Loucy (cell line): ENCODE data around the gene SCARF1.

Source experiments
- H2AFZ ChIP-seq: fragments of 200-600 bp; sonication (generic); 2 replicates; pipeline ENCODE4 v1.6.0; 2016; ENCODE audit warnings: antibody characterized with exemption, mild to moderate bottlenecking, low read length, moderate library complexity
- H3F3A ChIP-seq: fragments of 200-600 bp; 2 replicates; pipeline ENCODE4 v1.6.0; 2016; ENCODE audit warnings: antibody characterized with exemption, low read depth, mild to moderate bottlenecking
- H3K27me3 ChIP-seq: fragments of 200-600 bp; sonication (generic); 2 replicates; pipeline ENCODE4 v1.6.1; 2014; ENCODE audit warnings: low read length, mild to moderate bottlenecking; ENCODE audit not compliant: insufficient read depth, poor library complexity, severe bottlenecking
- H3K36me3 ChIP-seq: fragments of 200-600 bp; sonication (generic); 2 replicates; pipeline ENCODE4 v1.6.1; 2016; ENCODE audit warnings: low read length; ENCODE audit not compliant: insufficient read depth
- H3K4me1 ChIP-seq: fragments of 200-600 bp; sonication (generic); 2 replicates; pipeline ENCODE4 v1.5.1; 2014; ENCODE audit warnings: low read length, mild to moderate bottlenecking; ENCODE audit not compliant: insufficient read depth, poor library complexity, severe bottlenecking
- H3K4me2 ChIP-seq: fragments of 200-600 bp; sonication (generic); 2 replicates; pipeline ENCODE4 v1.6.0; 2014; ENCODE audit warnings: antibody characterized with exemption, low read length, low read depth, mild to moderate bottlenecking; ENCODE audit not compliant: poor library complexity, severe bottlenecking
- H3K4me3 ChIP-seq: fragments of 200-600 bp; sonication (generic); 2 replicates; pipeline ENCODE4 v1.5.1; 2014; ENCODE audit warnings: low read length, mild to moderate bottlenecking, mixed read lengths; ENCODE audit not compliant: poor library complexity, severe bottlenecking
- H3K79me2 ChIP-seq: fragments of 200-600 bp; sonication (generic); 2 replicates; pipeline ENCODE4 v1.6.1; 2014; ENCODE audit warnings: low read length; ENCODE audit not compliant: insufficient read depth
- H3K9ac ChIP-seq: fragments of 200-600 bp; sonication (generic); 2 replicates; pipeline ENCODE4 v1.6.0; 2014; ENCODE audit warnings: mild to moderate bottlenecking, low read depth, low read length, moderate library complexity; ENCODE audit not compliant: poor library complexity, severe bottlenecking
- H3K9me2 ChIP-seq: fragments of 200-600 bp; sonication (generic); replicated peaks from 2 replicates; pipeline ENCODE4 v1.6.1; 2016; ENCODE audit warnings: low read depth, low read length, mixed read lengths
- H3K9me3 ChIP-seq: fragments of 200-600 bp; sonication (generic); 2 replicates; pipeline ENCODE4 v1.6.1; 2014; ENCODE audit warnings: mild to moderate bottlenecking, antibody characterized with exemption, low read length, low read depth; ENCODE audit not compliant: insufficient read depth
- H4K20me1 ChIP-seq: fragments of 200-600 bp; sonication (generic); 2 replicates; pipeline ENCODE4 v1.6.0; 2014; ENCODE audit warnings: antibody characterized with exemption, low read length, mild to moderate bottlenecking; ENCODE audit not compliant: insufficient read depth, poor library complexity, severe bottlenecking
- CTCF ChIP-seq: fragments of 200-600 bp; sonication (generic); conservative IDR thresholded peaks from 2 replicates; pipeline ENCODE4 v1.5.1; 2014; ENCODE audit warnings: mild to moderate bottlenecking, antibody characterized with exemption, low read length
- EZH2phosphoT487 ChIP-seq: fragments of 200-600 bp; IDR thresholded peaks from 2 replicates; pipeline ENCODE4 v1.6.1; 2018; ENCODE audit warnings: antibody characterized with exemption, mild to moderate bottlenecking, moderate library complexity, borderline replicate concordance

The SCARF1 gene

DNA sequence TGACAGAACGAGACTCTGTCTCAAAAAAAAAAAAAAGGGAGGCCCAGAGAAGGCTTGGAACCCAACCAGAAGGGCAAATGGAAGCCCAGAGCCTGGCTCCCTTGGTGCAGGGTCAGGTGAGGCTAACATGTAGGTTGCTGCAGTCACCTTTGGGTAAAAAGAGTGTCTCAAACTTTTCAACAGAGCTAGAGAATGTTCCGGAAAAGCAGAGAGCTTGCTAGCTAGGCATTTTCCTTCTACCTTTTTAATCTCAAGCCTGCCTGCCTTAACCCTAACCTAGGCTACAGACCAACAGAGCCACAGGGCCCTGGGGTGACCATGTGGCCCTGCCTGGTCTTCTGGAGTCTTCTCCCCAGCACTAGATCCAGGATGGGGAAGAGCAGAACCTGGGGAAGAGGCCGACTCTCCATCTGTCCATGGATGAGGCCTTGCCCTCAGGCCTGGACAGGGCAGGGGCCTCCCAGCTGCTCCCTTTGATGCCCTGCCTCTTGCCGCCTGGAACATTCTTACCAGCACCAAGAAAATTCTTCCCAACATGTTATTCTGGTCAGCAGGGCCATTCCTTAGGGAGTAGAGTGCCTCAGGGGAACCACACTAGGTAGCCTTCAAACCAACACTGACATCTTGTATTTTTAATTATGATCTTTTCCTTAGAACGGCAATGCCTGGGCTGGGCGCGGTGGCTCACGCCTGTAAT is 47.0 kb downstream of the SCARF1 start:
- H3K79me2 ChIP-seq = peaks cover 11% of the 10 kb centered on the region; the same call in 1 of the 2 replicates
- H3K4me3 ChIP-seq = no peak overlapping the region
- no peak overlapping the region for H3K4me2 ChIP-seq
- H3K36me3 ChIP-seq = peaks cover 6% of the 10 kb centered on the region; the same call in 1 of the 2 replicates
- no peaks in the 10 kb centered on the region for H4K20me1 ChIP-seq
- peaks cover 20% of the 10 kb centered on the region for H3K4me1 ChIP-seq
- no peaks in the 10 kb centered on the region for H3K9me2 ChIP-seq
- H3K27me3 ChIP-seq = no peaks in the 10 kb centered on the region
- H2AFZ ChIP-seq = no peak overlapping the region
- peaks cover 7% of the 10 kb centered on the region; the same call in 1 of the 2 replicates for H3F3A ChIP-seq
- TF ChIP-seq EZH2phosphoT487 = no peak
- no peak for TF ChIP-seq CTCF
- peaks cover 12% of the 10 kb centered on the region; the same call in 1 of the 2 replicates for H3K9me3 ChIP-seq
- no peak overlapping the region for H3K9ac ChIP-seq

- no peak overlapping the region for H3K9ac ChIP-seq
- H2AFZ ChIP-seq = no peak overlapping the region
- no peaks in the 10 kb centered on the region for H3K9me2 ChIP-seq
- peaks cover 12% of the 10 kb centered on the region; the same call in 1 of the 2 replicates for H3F3A ChIP-seq
- peaks cover 12% of the 10 kb centered on the region; the same call in 1 of the 2 replicates for H3K9me3 ChIP-seq
- peaks cover 6% of the 10 kb centered on the region; the same call in 1 of the 2 replicates for H3K36me3 ChIP-seq
- no peak overlapping the region for H3K4me3 ChIP-seq
- no peak for TF ChIP-seq CTCF
- TF ChIP-seq EZH2phosphoT487 = no peak
- H3K27me3 ChIP-seq = no peaks in the 10 kb centered on the region
- H4K20me1 ChIP-seq = no peaks in the 10 kb centered on the region
- peaks cover 26% of the 10 kb centered on the region for H3K4me1 ChIP-seq
- peaks cover 11% of the 10 kb centered on the region; the same call in 1 of the 2 replicates for H3K79me2 ChIP-seq
- no peak overlapping the region for H3K4me2 ChIP-seq
These were observed 47.6 kb downstream of the SCARF1 start for GRCh38 chr17:1597861-1598342.

DNA sequence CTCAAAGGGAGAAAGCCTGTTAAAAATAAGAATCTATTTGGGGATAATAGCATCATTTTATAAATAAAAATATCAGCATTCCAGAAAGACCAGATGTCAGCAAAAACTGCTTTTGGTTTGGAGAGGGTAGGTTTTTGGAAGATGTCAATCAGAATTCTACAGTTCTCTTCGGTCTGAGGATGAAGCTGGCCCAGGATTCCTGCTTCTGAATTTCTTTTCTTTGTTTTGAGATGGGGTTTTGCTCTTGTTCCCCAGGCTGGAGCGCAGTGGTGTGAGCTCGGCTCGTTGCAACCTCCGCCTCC is 52.0 kb downstream of the SCARF1 start:
- Histone ChIP-seq H3K9ac (peak overlapping the region; percentile 76), H3K4me2 (peak overlapping the region; percentile 76), H2AFZ (no peak overlapping the region), H3K27me3 (no peaks in the 10 kb centered on the region), H3K36me3 (no peaks in the 10 kb centered on the region; the same call in 1 of the 2 replicates), H3K79me2 (peaks cover 26% of the 10 kb centered on the region; the same call in 1 of the 2 replicates), H3K4me1 (peaks cover 56% of the 10 kb centered on the region), H3K9me2 (no peaks in the 10 kb centered on the region), H3K9me3 (no peaks in the 10 kb centered on the region), H3K4me3 (peak overlapping the region; percentile 51), H4K20me1 (no peaks in the 10 kb centered on the region), H3F3A (peaks cover 18% of the 10 kb centered on the region; the same call in 1 of the 2 replicates)
- no peak for TF ChIP-seq EZH2phosphoT487
- no peak for TF ChIP-seq CTCF
